ENCODE data around the gene ETNK2. TPM values are rescaled to one million over a fixed set of nuclear protein-coding genes. Genes with fewer than 3 reads are reported as not detected.
A peak's percentile ranks its signal among the peaks of the same experiment; 100 is the strongest.
"Not testable (repeated sequence)": the region's sequence is repeated elsewhere in the genome, so short reads cannot be mapped to it uniquely, and the experiment has no call there.

ETNK2 gene
- total RNA-seq, 1 donor = 8.3 TPM

- no peak for DNase-seq (ENCODE audit: low read depth in 2 of 3, low spot score in 2 of 3)
Measured at GRCh38 chr1:204102739-204103430, 49.0 kb downstream of the ETNK2 start.

GRCh38 chr1:204102029-204102611, 49.7 kb downstream of the ETNK2 start:
- DNase-seq (ENCODE audit: low read depth in 2 of 3, low spot score in 2 of 3) = peak in 2 of 3 donors; percentile 88 to 95

GRCh38 chr1:204099754-204100153, 52.1 kb downstream of the ETNK2 start:
- DNase-seq (ENCODE audit: low read depth in 2 of 3, low spot score in 2 of 3) = not testable (repeated sequence)

- no peak for DNase-seq (ENCODE audit: low read depth in 2 of 3, low spot score in 2 of 3)
Measured at GRCh38 chr1:204098683-204099082, 53.2 kb downstream of the ETNK2 start.

- DNase-seq (ENCODE audit: low read depth in 2 of 3, low spot score in 2 of 3) = no peak
Measured at GRCh38 chr1:204096931-204097330, 54.9 kb downstream of the ETNK2 start.

GRCh38 chr1:204094856-204095634, 56.8 kb downstream of the ETNK2 start:
- DNase-seq (ENCODE audit: low read depth in 2 of 3, low spot score in 2 of 3) = no peak

- DNase-seq (ENCODE audit: low read depth in 2 of 3, low spot score in 2 of 3) = no peak
Measured at GRCh38 chr1:204094313-204094729, 57.5 kb downstream of the ETNK2 start.

- DNase-seq (ENCODE audit: low read depth in 2 of 3, low spot score in 2 of 3) = no peak
Measured at GRCh38 chr1:204093781-204094180, 58.1 kb downstream of the ETNK2 start.

- DNase-seq (ENCODE audit: low read depth in 2 of 3, low spot score in 2 of 3) = no peak
Measured at GRCh38 chr1:204093421-204093717, 58.5 kb downstream of the ETNK2 start.

- DNase-seq (ENCODE audit: low read depth in 2 of 3, low spot score in 2 of 3) = no peak
Measured at GRCh38 chr1:204092632-204093420, 59.0 kb downstream of the ETNK2 start.

GRCh38 chr1:204091787-204092312, 60.0 kb downstream of the ETNK2 start:
- DNase-seq (ENCODE audit: low read depth in 2 of 3, low spot score in 2 of 3) = no peak

- no peak for DNase-seq (ENCODE audit: low read depth in 2 of 3, low spot score in 2 of 3)
Measured at GRCh38 chr1:204091066-204091465, 60.8 kb downstream of the ETNK2 start.

GRCh38 chr1:204090132-204090531, 61.7 kb downstream of the ETNK2 start:
- not testable (repeated sequence) for DNase-seq (ENCODE audit: low read depth in 2 of 3, low spot score in 2 of 3)

GRCh38 chr1:204089044-204089751, 62.6 kb downstream of the ETNK2 start:
- no peak for DNase-seq (ENCODE audit: low read depth in 2 of 3, low spot score in 2 of 3)

- no peak for DNase-seq (ENCODE audit: low read depth in 2 of 3, low spot score in 2 of 3)
Measured at GRCh38 chr1:204088596-204088995, 63.2 kb downstream of the ETNK2 start.

- no peak for DNase-seq (ENCODE audit: low read depth in 2 of 3, low spot score in 2 of 3)
Measured at GRCh38 chr1:204087893-204088528, 63.8 kb downstream of the ETNK2 start.

- no peak for DNase-seq (ENCODE audit: low read depth in 2 of 3, low spot score in 2 of 3)
Measured at GRCh38 chr1:204087181-204087892, 64.5 kb downstream of the ETNK2 start.

- DNase-seq (ENCODE audit: low read depth in 2 of 3, low spot score in 2 of 3) = no peak
Measured at GRCh38 chr1:204085876-204086275, 66.0 kb downstream of the ETNK2 start.

GRCh38 chr1:204084247-204084772, 67.5 kb downstream of the ETNK2 start:
- no peak for DNase-seq (ENCODE audit: low read depth in 2 of 3, low spot score in 2 of 3)

All from hematopoietic multipotent progenitor cell (in vitro differentiated cells).